Ovary (tissue), 9 donors: ENCODE measurements around the gene ANKRD44. TPM values are rescaled to one million over a fixed set of nuclear protein-coding genes. Genes with fewer than 3 reads are reported as not detected.
"Not testable (repeated sequence)": the region's sequence is repeated elsewhere in the genome, so short reads cannot be mapped to it uniquely, and the experiment has no call there.

Experiments used
- DNase-seq, 5 donors: peaks; one replicate each; pipeline ENCODE4 v3.0.0-alpha.2; 2019 to 2020
- H3K27ac ChIP-seq, 2 donors: fragments of 200-600 bp; one replicate each; pipeline versions ENCODE4 v1.5.1 to v1.8.0; 2019 to 2022
- H3K27me3 ChIP-seq: fragments of 200-600 bp; one replicate; pipeline ENCODE4 v1.8.0; 2022
- H3K36me3 ChIP-seq: fragments of 200-600 bp; sonication (generic); one replicate; pipeline ENCODE4 v1.5.1; 2019
- H3K4me1 ChIP-seq: one replicate; pipeline ENCODE4 v1.8.1; 2013; ENCODE audit warnings: mild to moderate bottlenecking, moderate library complexity; ENCODE audit not compliant: insufficient read depth
- H3K4me3 ChIP-seq: fragments of 200-600 bp; sonication (generic); one replicate; pipeline ENCODE4 v1.5.1; 2017
- H3K9me3 ChIP-seq, 2 donors: fragments of 200-600 bp in 1 of 2; sonication (generic) in 1 of 2; one replicate each; pipeline versions ENCODE4 v1.5.1 to v1.8.1; 2013 to 2019; ENCODE audit warnings: mild to moderate bottlenecking in 1 of 2, moderate library complexity in 1 of 2
- CTCF ChIP-seq, 3 donors: fragments of 450-650 bp in 2 of 3; fragments of 200-600 bp in 1 of 3; IDR thresholded peaks; one replicate each; pipeline versions ENCODE4 v1.5.1 to v1.8.0; 2016 to 2022; ENCODE audit warnings: antibody characterized with exemption in 3 of 3, mild to moderate bottlenecking in 1 of 3
- EP300 ChIP-seq: sonication (generic); formaldehyde crosslinking; IDR thresholded peaks from one replicate; pipeline ENCODE4 v1.6.1; 2017; ENCODE audit warnings: antibody characterized with exemption
- POLR2A ChIP-seq: fragments of 450-650 bp; IDR thresholded peaks from one replicate; pipeline ENCODE4 v1.6.1; 2017; ENCODE audit warnings: antibody characterized with exemption, mild to moderate bottlenecking, moderate library complexity
- WGBS, 3 donors: extraction: QIAGEN DNeasy Blood & Tissue Kit in 1 of 3; methylation state at CpG; one replicate each; pipeline versions ENCODE4 v1.1.5 to v1.1.7; 2013 to 2017; 5-methylcytosine and 5-hydroxymethylcytosine counted together
- intact Hi-C, 4 donors: fragments of 100-400 bp; cut with DNase I; formaldehyde crosslinking; loops; one replicate each; pipeline versions ENCODE4 v1.11.0 to v1.15.1; 2022 to 2023
- polyA plus RNA-seq, 2 donors: library from polyadenylated mRNA; stranded (reverse); fragments of 200-250 nt in 1 of 2; fragments of 350-450 nt in 1 of 2; fragmentation: Illumina TruSeq in 1 of 2; extraction: RNeasy Lipid Tissue Mini Kit (QIAGEN cat#74804) in 1 of 2; gene quantifications; one replicate each; pipeline ENCODE4 v1.2.3, GENCODE V29; 2013 to 2014
- total RNA-seq, 7 donors: library from RNA; depleted of rRNA in 2 of 7; stranded (reverse); fragments of >200 nt in 2 of 7; fragmentation: NEBNext Ultra II Directional in 3 of 7; extraction: Animal tissue kit (Norgen Biotek cat#: 25700) in 3 of 7; gene quantifications; one replicate each; pipeline versions ENCODE4 v1.1.0 to v1.2.4, GENCODE V29; 2016 to 2023
- donor health status: DM: no; HTN: no; CAD: no; lungs with moderate emphysema.
- donor health status: DM: no; HTN: no; CAD: no.
- donor health status: Bipolar disorder and iron deficiency.
- donor health status: DM: yes; HTN: yes; CAD: no.
- donor health status: DM: no; HTN: no; CAD: no.
- donor health status: DM: yes; HTN: yes; CAD: no.

ANKRD44 gene
- total and polyA plus RNA-seq, 9 donors: 2.6 to 60.0 (median 11.1) TPM

- Histone ChIP-seq H3K36me3 (no peaks in the 10 kb centered on the region), H3K27me3 (no peaks in the 10 kb centered on the region), H3K4me1 (no peaks in the 10 kb centered on the region), H3K27ac (no peak overlapping the region), H3K4me3 (no peak overlapping the region), H3K9me3 (no peaks in the 10 kb centered on the region)
- DNase-seq: no peak
- WGBS, 3 donors: 56 to 80% (median 59%) methylated on average over 5 of the region's 5 CpGs
- intact Hi-C loops: no loop called here
- no peak for TF ChIP-seq CTCF (IDR thresholded peaks at IDR 0.05)
- TF ChIP-seq POLR2A: no peak
- no peak for TF ChIP-seq EP300
These were observed 38.3 kb upstream of the ANKRD44 start for GRCh38 chr2:197348721-197349360.

GRCh38 chr2:197345846-197346370, 35.3 kb upstream of the ANKRD44 start:
- no peaks in the 10 kb centered on the region for H3K9me3 ChIP-seq
- no peak overlapping the region for H3K27ac ChIP-seq
- no peaks in the 10 kb centered on the region for H3K27me3 ChIP-seq
- intact Hi-C loops: no loop called here
- no peak overlapping the region for H3K4me3 ChIP-seq
- 91 to 97% (median 91%) methylated on average over 5 of the region's 5 CpGs for WGBS, 3 donors
- no peaks in the 10 kb centered on the region for H3K4me1 ChIP-seq
- no peak for DNase-seq
- TF ChIP-seq EP300 (no peak), POLR2A (no peak), CTCF (IDR thresholded peaks at IDR 0.05) (no peak)
- no peaks in the 10 kb centered on the region for H3K36me3 ChIP-seq

GRCh38 chr2:197343968-197344367, 33.4 kb upstream of the ANKRD44 start:
- DNase-seq, H3K4me1 ChIP-seq, H3K27me3 ChIP-seq, H3K9me3 ChIP-seq, H3K4me3 ChIP-seq, H3K27ac ChIP-seq, H3K36me3 ChIP-seq, intact Hi-C loops: not testable (repeated sequence)
- WGBS, 3 donors: 90 to 93% (median 91%) methylated on average over 5 of the region's 5 CpGs

- TF ChIP-seq EP300 (no peak), CTCF (IDR thresholded peaks at IDR 0.05) (no peak), POLR2A (no peak)
- intact Hi-C loops: no loop called here
- Histone ChIP-seq H3K27me3 (no peaks in the 10 kb centered on the region), H3K4me3 (no peak overlapping the region), H3K36me3 (no peaks in the 10 kb centered on the region), H3K9me3 (no peaks in the 10 kb centered on the region), H3K27ac (no peak overlapping the region), H3K4me1 (no peaks in the 10 kb centered on the region)
- 89 to 96% (median 93%) methylated on average over 5 of the region's 5 CpGs for WGBS, 3 donors
- DNase-seq: no peak
These were observed 30.0 kb upstream of the ANKRD44 start for GRCh38 chr2:197340591-197340990.

GRCh38 chr2:197339496-197340220, 29.1 kb upstream of the ANKRD44 start:
- no peak for TF ChIP-seq EP300
- no peak for TF ChIP-seq CTCF (IDR thresholded peaks at IDR 0.05)
- TF ChIP-seq POLR2A: no peak
- intact Hi-C loops: no loop called here
- Histone ChIP-seq H3K9me3 (no peaks in the 10 kb centered on the region), H3K27me3 (no peaks in the 10 kb centered on the region), H3K27ac (no peak overlapping the region), H3K36me3 (no peaks in the 10 kb centered on the region), H3K4me1 (no peaks in the 10 kb centered on the region), H3K4me3 (no peak overlapping the region)
- 73 to 80% (median 76%) methylated on average over 7 of the region's 7 CpGs for WGBS, 3 donors
- DNase-seq: no peak
